Type B pancreatic cell (in vitro differentiated cells): ENCODE data around the gene NFATC2IP. TPM values are rescaled to one million over a fixed set of nuclear protein-coding genes. Genes with fewer than 3 reads are reported as not detected.

Experiments used
- DNase-seq: peaks from one replicate; pipeline ENCODE4 v3.0.0; 2021; ENCODE audit warnings: mixed read lengths; ENCODE audit not compliant: unreplicated experiment; ENCODE audit errors: extremely low spot score
- H3K27ac Mint-ChIP-seq: 2 replicates; pipeline ENCODE4 v1.8.0; 2021; ENCODE audit warnings: mild to moderate bottlenecking, mixed read lengths
- H3K27me3 Mint-ChIP-seq: 2 replicates; pipeline ENCODE4 v1.8.0; 2021; ENCODE audit warnings: mixed read lengths
- H3K36me3 Mint-ChIP-seq: 2 replicates; pipeline ENCODE4 v1.8.0; 2021; ENCODE audit warnings: mixed read lengths
- H3K4me1 Mint-ChIP-seq: one replicate; pipeline ENCODE4 v1.8.0; 2021; ENCODE audit warnings: mixed read lengths; ENCODE audit not compliant: unreplicated experiment
- H3K4me3 Mint-ChIP-seq: 2 replicates; pipeline ENCODE4 v1.8.0; 2021; ENCODE audit warnings: mild to moderate bottlenecking, mixed read lengths
- H3K9me3 Mint-ChIP-seq: 2 replicates; pipeline ENCODE4 v1.8.0; 2021; ENCODE audit warnings: mixed read lengths
- total RNA-seq: library from RNA; stranded (reverse); gene quantifications from 2 replicates; pipeline ENCODE4 v1.2.1, GENCODE V29; 2021; ENCODE audit warnings: low replicate concordance
- TF ChIP-seq, protein P1 (sequence below): fragments of 200-600 bp; sonication (generic); conservative IDR thresholded peaks from 2 replicates; pipeline ENCODE4 v1.5.0; 2021; ENCODE audit warnings: antibody characterized with exemption, mild to moderate bottlenecking

The NFATC2IP gene
- total RNA-seq, 1 donor from 2014 or later: 64.4 TPM

DNA sequence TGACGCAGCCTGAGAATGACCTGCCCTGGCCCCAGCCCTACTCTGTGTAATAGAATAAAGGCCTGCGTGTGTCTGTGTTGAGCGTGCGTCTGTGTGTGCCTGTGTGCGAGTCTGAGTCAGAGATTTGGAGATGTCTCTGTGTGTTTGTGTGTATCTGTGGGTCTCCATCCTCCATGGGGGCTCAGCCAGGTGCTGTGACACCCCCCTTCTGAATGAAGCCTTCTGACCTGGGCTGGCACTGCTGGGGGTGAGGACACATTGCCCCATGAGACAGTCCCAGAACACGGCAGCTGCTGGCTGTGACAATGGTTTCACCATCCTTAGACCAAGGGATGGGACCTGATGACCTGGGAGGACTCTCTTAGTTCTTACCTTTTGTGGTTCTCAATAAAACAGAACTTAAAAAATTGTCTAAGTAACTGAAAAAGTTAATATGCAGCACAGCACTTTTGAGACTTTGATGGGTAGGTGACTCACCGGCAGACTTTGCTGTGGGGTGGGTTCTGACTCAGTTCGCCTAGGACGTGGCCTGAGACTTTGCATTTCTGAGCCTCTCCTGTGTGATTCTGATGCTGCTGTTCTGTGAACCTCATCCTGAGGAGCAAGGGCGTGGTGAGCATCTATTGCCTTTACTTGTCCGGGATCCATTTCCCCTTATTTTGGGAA lies 39.8 kb downstream of the NFATC2IP start:
- no peak for DNase-seq
- TF ChIP-seq, protein P1, sequence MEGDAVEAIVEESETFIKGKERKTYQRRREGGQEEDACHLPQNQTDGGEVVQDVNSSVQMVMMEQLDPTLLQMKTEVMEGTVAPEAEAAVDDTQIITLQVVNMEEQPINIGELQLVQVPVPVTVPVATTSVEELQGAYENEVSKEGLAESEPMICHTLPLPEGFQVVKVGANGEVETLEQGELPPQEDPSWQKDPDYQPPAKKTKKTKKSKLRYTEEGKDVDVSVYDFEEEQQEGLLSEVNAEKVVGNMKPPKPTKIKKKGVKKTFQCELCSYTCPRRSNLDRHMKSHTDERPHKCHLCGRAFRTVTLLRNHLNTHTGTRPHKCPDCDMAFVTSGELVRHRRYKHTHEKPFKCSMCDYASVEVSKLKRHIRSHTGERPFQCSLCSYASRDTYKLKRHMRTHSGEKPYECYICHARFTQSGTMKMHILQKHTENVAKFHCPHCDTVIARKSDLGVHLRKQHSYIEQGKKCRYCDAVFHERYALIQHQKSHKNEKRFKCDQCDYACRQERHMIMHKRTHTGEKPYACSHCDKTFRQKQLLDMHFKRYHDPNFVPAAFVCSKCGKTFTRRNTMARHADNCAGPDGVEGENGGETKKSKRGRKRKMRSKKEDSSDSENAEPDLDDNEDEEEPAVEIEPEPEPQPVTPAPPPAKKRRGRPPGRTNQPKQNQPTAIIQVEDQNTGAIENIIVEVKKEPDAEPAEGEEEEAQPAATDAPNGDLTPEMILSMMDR: no peak
- Mint-ChIP-seq H3K4me3 (no peak overlapping the region), H3K36me3 (peaks cover 8% of the 10 kb centered on the region), H3K27me3 (no peaks in the 10 kb centered on the region), H3K4me1 (no peaks in the 10 kb centered on the region), H3K9me3 (peaks cover 4% of the 10 kb centered on the region), H3K27ac (no peak overlapping the region)

DNA sequence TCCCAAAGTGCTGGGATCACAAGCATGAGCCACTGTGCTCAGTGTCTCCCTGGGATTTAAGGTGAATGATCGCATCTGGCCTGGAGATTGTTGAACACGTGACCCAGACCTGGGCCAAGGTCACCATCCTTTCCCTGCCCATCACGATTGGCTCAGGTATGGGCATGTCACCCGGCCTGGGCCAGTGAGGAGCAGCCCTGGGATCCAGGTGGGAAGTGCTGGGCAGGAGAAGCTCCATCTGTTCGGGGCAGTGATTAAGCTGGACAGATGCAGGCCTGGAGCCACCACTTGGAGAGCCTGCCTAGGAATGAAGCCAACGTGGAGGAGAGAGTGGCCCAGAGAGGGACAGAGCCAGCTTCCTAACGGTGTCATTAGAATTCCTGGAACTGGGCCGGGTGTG lies 41.0 kb downstream of the NFATC2IP start:
- Mint-ChIP-seq H3K9me3 (peaks cover 4% of the 10 kb centered on the region), H3K4me1 (no peaks in the 10 kb centered on the region), H3K27ac (no peak overlapping the region), H3K4me3 (no peak overlapping the region), H3K27me3 (no peaks in the 10 kb centered on the region), H3K36me3 (peaks cover 8% of the 10 kb centered on the region)
- TF ChIP-seq, protein P1: no peak
- no peak for DNase-seq

DNA sequence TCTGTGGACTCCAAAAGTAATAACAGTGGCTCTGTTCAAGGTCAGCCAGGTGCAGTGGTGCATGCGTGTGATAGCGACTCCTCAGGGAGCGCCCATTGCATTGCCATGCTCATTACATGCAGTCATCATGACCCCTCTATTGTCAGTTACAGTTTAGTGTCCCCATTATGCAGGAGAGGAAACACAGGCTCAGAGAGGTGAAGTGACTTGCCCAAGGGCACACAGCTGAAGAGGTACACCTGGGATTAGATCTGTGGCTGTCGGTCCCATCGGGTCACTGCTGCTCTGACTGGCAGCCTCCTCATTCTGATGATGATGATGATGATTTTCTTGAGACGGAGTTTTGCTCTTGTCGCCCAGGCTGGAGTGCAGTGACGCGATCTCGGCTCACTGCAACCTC lies 41.8 kb downstream of the NFATC2IP start:
- H3K36me3 Mint-ChIP-seq: peaks cover 2% of the 10 kb centered on the region
- no peak for DNase-seq
- no peak overlapping the region for H3K4me3 Mint-ChIP-seq
- H3K9me3 Mint-ChIP-seq: no peaks in the 10 kb centered on the region
- H3K4me1 Mint-ChIP-seq: no peaks in the 10 kb centered on the region
- TF ChIP-seq, protein P1: no peak
- peaks cover 3% of the 10 kb centered on the region for H3K27me3 Mint-ChIP-seq
- H3K27ac Mint-ChIP-seq: no peak overlapping the region

DNA sequence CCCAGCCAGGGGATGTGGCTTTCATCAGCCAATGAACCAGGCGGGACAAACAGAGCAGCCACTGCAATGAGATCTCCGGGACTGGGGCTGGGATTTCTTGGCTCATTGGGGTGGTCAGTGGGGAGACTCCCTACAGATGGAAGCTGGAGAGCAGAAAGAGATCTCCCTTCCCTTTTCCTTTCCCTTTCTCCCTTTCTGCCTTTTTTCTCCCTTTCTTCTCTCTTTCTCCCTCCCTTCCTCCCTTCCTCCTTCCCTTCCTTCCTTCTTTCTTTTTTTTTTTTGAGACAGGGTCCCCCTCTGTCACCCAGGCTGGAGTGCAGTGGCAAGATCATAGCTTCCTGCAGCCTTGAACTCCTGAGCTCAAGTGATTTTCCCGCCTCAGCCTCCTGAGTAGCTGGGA lies 48.1 kb downstream of the NFATC2IP start:
- Mint-ChIP-seq H3K27ac (no peak overlapping the region), H3K36me3 (no peaks in the 10 kb centered on the region), H3K4me3 (no peak overlapping the region), H3K4me1 (no peaks in the 10 kb centered on the region), H3K27me3 (peaks cover 23% of the 10 kb centered on the region), H3K9me3 (no peaks in the 10 kb centered on the region)
- DNase-seq: no peak
- TF ChIP-seq, protein P1: no peak

DNA sequence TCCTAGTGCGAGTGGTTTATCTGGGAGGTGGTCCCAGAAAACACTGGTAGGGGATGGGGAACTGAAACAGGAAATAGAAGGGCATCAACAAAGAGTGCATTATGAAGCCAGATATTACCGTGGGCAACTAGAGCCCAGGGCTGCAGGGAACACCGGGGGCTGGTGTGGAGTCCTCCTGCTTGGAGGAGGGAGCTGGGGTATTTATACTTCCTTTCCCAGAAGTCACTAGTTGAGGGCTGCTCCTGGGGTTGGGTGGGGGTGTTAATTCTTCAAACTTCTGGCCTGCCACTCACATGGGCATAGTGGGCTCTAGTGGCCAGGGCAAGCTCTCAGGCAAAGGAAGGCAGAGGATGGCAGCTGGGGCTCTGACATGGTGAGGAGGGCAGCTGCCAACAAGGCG lies 48.8 kb downstream of the NFATC2IP start:
- H3K36me3 Mint-ChIP-seq: no peaks in the 10 kb centered on the region

More for the DNA sequence above, 48.8 kb downstream of the NFATC2IP start:
- Mint-ChIP-seq H3K9me3 (no peaks in the 10 kb centered on the region), H3K4me3 (no peak overlapping the region), H3K4me1 (no peaks in the 10 kb centered on the region), H3K27me3 (peaks cover 29% of the 10 kb centered on the region), H3K27ac (no peak overlapping the region)
- DNase-seq: no peak
- TF ChIP-seq, protein P1: no peak
